HG03469 (cell line): ENCODE data around the gene PER1.
"Not testable (repeated sequence)": the region's sequence is repeated elsewhere in the genome, so short reads cannot be mapped to it uniquely, and the experiment has no call there.

Source experiments
- ATAC-seq: cut with Tn5 transposase; IDR thresholded peaks from one replicate; pipeline ENCODE4 v1.9.1; 2021; ENCODE audit warnings: mild to moderate bottlenecking, moderate library complexity, moderate number of reproducible peaks; ENCODE audit not compliant: unreplicated experiment

PER1 gene

DNA sequence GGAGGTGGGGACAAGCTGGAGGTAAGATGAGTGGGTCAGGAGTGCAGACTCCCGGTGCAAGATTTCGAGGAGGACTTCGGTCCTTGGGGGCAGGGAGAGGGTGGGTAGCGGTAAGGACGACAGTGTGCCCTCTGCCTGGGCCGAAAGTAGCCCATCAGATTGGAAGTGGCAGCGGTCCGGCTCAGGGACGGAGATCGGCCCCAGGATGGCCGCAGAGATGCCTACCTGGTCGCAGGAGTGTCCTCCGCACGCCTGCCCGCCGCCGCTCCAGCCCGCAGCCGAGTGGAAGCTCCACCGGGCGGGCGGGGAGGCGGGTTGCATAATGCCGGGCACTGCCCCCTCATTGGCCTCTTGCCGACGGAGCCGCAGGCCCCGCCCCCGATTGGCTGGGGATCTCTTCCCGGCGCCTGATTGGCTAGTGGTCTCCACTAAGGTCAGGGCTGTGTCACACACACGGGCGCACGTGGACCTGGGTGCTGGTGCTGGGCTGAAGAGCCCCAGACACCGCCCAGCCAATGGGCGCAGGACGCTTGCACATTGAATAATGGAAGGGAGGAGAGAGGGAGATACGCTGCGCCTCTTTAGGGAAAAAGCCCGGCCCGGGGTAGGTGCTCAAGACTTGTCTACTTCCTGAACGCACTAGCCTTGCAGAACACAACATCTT is at the start of gene PER1:
PER1 (minus strand) TSS at position 293 of the 664 bp plus-strand sequence. CDS start 1,698 bp downstream, outside the sequence.
- no peak for ATAC-seq

GRCh38 chr17:8192070-8192815 is 40.0 kb upstream of the PER1 start:
- ATAC-seq = no peak

GRCh38 chr17:8190506-8190905 is 38.3 kb upstream of the PER1 start:
- no peak for ATAC-seq

- ATAC-seq = peak; percentile 35
Observed at GRCh38 chr17:8189711-8190477, 37.7 kb upstream of the PER1 start, which contains the start of gene BORCS6. TSS of gene BORCS6 (minus strand) at chr17:8190180. CDS start at chr17:8190140, 40 bp downstream.

DNA sequence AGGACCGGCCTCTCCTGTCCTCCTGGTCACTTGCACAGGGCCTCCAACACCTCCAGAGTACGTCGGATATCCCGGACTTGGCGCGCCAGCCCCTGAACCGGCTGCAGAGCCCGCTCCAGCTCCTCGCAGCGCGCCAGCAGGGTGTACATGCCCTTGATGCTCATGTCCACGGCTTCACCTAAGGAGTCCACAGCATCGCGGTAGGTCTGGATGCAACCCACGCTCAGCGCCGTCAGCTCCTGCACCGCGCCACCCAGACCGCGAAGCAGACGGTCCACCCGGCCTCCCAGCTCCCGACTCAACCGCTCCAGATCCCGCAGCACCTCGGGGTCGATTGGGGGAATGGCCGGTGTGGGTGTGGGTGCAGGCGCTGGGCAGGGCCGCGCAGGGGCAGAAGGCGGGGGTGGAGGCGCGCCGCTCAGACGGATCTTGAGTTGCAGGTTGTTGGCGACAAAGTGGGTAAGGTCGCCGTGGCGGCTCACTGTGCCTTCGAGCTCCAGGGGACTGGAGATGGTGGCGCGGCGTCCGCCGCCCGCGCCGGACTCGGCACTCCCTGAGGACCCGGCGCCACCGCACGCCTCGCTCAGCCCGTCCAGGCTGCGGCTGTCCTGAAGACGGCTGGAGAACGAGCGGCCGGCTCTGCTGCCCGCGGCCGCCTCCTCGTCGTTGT is 37.0 kb upstream of the PER1 start:
- ATAC-seq = no peak

DNA sequence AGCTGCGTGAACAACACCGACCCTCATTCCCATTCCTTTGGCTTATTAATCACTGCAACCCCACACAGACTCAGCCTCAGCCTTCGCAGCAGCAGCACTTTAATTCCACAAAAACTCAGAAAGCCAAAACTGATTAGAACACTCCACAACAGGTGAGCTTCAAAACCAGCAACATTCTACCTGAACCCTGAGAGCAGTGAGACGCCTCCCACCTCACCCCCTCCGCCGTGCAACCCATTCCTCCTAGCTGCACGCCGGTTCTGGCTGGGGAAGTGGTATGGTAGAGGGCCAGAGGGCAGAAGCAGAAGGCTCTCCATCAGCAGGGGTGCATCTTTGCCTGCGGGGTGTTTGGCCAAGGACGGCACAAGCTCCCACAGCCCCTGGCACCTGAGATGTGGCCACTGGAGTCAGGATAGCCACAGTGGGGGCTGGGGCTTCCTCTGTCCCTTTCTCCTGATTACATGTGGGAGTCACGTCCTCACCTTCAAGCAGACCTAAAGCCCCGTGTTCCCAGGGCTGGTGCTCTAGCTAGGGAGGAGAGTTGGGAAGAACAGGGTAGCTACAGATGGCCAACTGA is 36.1 kb upstream of the PER1 start:
- no peak for ATAC-seq

DNA sequence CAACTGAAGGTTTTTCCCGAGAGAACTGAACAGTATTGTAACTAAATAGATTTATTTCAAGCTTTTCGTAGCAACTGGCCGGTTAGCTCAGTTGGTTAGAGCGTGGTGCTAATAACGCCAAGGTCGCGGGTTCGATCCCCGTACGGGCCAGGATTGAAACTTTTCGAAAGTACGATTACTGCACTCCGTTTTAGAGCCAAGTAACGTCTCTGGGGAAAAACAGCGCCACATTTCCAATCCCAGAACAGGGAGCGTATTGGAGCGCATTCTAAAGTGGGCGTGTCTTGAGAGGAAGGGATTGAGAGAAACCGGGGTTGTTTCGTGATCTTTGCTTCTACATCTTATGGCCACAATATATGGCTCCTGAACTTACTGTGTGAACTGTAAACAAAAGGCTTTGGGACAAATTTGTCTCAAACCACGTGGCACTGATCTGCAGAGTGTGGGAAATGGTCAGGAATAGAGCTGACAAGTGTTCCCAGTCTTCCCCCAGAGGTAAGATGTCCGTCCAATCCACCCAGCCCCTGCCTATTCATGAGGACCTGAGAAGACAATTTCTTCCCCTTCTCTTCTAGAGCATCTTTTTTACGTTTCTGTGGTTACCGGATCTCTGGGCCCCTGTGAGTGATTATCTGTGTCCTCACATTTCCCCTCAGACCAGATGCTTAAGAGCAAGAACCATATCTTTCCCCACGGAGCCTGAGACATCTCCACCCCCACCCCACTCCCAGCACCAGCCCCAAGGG is 35.5 kb upstream of the PER1 start:
- no peak for ATAC-seq

DNA sequence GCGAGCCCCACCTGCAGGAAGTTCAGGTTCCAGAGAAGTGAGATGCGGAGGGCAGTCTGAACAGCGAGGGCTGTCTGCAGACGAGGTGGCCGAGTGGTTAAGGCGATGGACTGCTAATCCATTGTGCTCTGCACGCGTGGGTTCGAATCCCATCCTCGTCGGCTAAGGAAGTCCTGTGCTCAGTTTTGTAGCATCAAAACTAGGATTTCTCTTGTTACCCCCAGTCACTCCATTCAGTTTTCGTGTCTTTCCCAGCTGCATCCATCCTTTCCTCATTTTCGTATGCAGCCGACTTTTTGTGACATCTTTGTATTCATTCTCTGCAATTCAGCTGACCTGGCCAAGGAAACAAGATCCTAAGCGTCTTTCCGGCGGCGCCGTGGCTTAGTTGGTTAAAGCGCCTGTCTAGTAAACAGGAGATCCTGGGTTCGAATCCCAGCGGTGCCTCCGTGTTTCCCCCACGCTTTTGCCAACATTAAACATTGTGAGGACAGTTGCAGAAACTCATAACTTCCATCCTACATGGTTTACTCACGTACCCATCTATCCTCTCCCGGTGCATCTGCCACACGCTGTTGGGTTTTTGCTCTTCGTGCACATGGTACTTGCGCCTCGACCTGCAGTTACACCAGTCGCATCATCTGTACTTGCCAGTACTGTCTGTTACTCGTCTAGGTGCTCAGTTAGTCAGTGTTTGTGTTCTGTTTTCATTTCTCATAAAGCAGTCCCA is 34.7 kb upstream of the PER1 start:
- no peak for ATAC-seq

- no peak for ATAC-seq
Observed at GRCh38 chr17:8186446-8186786, 34.2 kb upstream of the PER1 start.

DNA sequence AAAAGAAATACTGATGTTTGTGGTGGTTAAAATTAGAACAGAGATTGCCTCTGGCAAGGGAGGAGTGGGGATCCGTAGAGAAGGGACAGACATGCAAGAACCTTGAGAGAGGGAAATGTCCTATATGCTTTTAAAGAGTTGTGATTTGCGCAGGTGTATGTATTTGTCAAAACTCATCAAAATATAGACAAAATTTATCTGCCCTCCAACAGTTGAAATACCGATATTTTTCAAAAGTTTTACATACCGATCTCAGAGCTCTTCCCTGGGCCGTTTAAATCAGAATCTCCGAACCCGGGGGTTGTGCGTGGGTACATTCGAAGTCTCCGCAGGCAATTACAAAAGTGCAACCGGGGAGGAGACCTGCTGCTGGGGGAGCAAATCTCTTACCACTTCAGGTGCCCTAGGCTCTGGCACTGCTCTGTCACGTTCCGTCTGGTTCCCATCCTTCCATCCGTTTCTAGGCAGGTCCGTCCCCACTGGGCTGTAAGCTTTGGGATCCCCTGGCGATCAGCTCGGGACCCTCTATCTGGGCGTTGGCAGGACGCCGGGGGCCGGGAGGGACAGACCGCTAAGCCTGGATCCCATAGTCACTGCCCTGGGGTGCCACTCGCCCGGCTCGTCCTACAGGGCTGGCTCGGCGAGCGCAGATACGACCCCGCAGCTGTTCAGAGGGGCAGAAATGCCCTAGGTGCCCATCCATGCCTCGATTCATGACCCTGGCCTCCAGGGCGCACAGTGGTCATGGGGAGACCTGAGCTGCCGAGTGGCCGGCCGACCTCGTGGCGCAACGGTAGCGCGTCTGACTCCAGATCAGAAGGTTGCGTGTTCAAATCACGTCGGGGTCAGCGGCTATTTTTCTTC is 33.6 kb upstream of the PER1 start:
- no peak for ATAC-seq

- ATAC-seq = no peak
Observed at GRCh38 chr17:8176998-8177731, 25.0 kb upstream of the PER1 start.

DNA sequence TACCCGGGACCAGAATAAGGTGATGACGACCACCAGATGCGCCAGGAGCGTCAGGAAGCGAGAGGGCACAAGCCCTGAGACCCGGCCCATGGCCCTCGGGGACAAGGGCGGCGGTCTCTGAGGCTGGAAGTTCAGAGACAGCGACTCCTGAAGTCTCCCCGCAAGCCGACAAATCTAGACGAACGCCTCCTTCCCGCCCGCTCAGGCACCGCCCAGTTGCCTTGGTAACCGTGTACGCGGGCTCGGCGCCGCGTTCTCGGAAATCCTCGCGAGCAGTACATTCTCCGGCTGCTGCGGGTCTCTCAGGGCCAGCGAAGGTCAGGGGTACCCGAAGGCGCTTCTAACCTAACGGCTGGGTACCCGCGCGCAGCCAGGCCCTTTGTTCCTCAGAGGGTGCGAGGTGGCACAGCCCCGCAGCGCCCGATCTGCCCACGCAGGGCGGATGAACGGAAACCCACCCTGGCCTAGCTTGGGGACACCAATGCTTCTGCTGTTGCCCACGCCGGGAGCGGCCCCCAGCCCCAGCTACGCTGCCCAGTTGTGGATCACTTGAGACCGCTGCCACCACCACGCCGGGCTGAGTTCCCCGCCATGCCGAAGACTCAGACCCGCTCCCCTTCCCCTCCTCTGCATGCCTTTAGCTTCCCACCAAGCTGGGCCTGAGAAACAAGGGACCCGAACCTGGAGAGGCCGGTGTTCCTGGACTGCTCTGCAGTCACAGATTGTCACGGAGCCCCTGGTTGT is 24.2 kb upstream of the PER1 start, which contains the start of gene TMEM107:
TMEM107 (minus strand) TSS at position 184 of the 744 bp plus-strand sequence; CDS start at position 90, 94 bp downstream.
- no peak for ATAC-seq

DNA sequence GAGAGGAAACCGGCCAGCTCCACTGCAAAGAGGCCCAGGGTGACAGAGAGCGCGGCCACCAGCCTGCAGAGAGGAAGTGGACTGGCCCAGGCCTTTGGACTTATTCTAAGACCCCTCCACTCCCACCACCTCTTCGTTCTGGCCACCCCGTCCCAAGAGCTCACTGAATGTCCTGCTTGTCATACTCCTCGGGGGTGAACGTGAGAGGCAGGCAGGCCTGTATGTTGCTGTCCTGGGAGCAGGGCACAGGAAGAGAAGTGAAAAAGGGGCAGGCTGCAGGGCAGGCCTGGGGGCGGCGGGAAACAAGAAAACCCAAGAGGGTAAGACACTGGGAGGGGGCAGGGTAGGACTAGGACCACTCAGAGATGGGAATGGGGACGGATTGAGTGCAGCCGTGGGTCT is 23.6 kb upstream of the PER1 start:
- ATAC-seq = no peak

GRCh38 chr17:8173871-8174322 is 21.7 kb upstream of the PER1 start:
- no peak for ATAC-seq

GRCh38 chr17:8173056-8173870 is 21.1 kb upstream of the PER1 start:
- peak; percentile 50 for ATAC-seq

- ATAC-seq = not testable (repeated sequence)
Observed at GRCh38 chr17:8170186-8170585, 18.0 kb upstream of the PER1 start.
